H1 (cell line): Measurements from ENCODE around the gene ZNF700. TPM values are rescaled to one million over a fixed set of nuclear protein-coding genes. Genes with fewer than 3 reads are reported as not detected.
A peak's percentile ranks its signal among the peaks of the same experiment; 100 is the strongest.

ENCODE experiments used
- ATF2 ChIP-seq: IDR thresholded peaks from 2 replicates; pipeline ENCODE4 v1.6.1; 2012; ENCODE audit warnings: low read length, inconsistent platforms
- BACH1 ChIP-seq: IDR thresholded peaks from 2 replicates; pipeline ENCODE4 v1.6.1; 2012; ENCODE audit warnings: low read length, improper control_type of control experiment
- BCL11A ChIP-seq, 2 experiments: IDR thresholded peaks; one replicate each; pipeline ENCODE4 v1.6.1; 2011; ENCODE audit warnings: low read depth in 2 of 2, low read length in 2 of 2, mild to moderate bottlenecking in 2 of 2
- CBX5 ChIP-seq: fragments of 300-800, 300-1000 bp; sonication (generic); IDR thresholded peaks from 2 replicates; pipeline ENCODE4 v1.7.1; 2016; ENCODE audit warnings: antibody characterized with exemption, low read length, low read depth
- CBX8 ChIP-seq: fragments of 300-800, 300-1000 bp; sonication (generic); IDR thresholded peaks from 2 replicates; pipeline ENCODE4 v1.7.1; 2016; ENCODE audit warnings: low read depth, low read length, borderline replicate concordance
- FOSL1 ChIP-seq: IDR thresholded peaks from 2 replicates; pipeline ENCODE4 v1.6.1; 2011; ENCODE audit warnings: mild to moderate bottlenecking, low read depth, low read length, moderate library complexity; ENCODE audit not compliant: insufficient read depth
- KDM5A ChIP-seq: fragments of 200-600 bp; IDR thresholded peaks from 2 replicates; pipeline ENCODE4 v1.7.1; 2012; ENCODE audit warnings: mild to moderate bottlenecking, low read length, inconsistent platforms, mixed read lengths
- NRF1 ChIP-seq: IDR thresholded peaks from 2 replicates; pipeline ENCODE4 v1.6.1; 2011; ENCODE audit warnings: mild to moderate bottlenecking, low read depth, low read length, improper control_type of control experiment
- POU5F1 ChIP-seq: IDR thresholded peaks from 2 replicates; pipeline ENCODE4 v1.6.1; 2011; ENCODE audit warnings: low read depth, mild to moderate bottlenecking, low read length, moderate library complexity
- RAD21 ChIP-seq, 2 experiments: IDR thresholded peaks in 1 of 2; conservative IDR thresholded peaks in 1 of 2; 2 replicates each; pipeline ENCODE4 v1.6.1; 2011; ENCODE audit warnings: low read depth in 2 of 2, low read length in 2 of 2, improper control_type of control experiment in 1 of 2, inconsistent platforms in 1 of 2, mild to moderate bottlenecking in 1 of 2, moderate library complexity in 1 of 2
- RBBP5 ChIP-seq: IDR thresholded peaks from 2 replicates; pipeline ENCODE4 v1.7.1; 2012; ENCODE audit warnings: low read depth, mild to moderate bottlenecking, inconsistent platforms, low read length, moderate library complexity, borderline replicate concordance
- RNF2 ChIP-seq: fragments of 200-900, 300-1000 bp; sonication (generic); IDR thresholded peaks from 2 replicates; pipeline ENCODE4 v1.7.1; 2016; ENCODE audit warnings: borderline replicate concordance, low read depth, mild to moderate bottlenecking, antibody characterized with exemption, low read length; ENCODE audit not compliant: poor library complexity, severe bottlenecking; ENCODE audit errors: missing control alignments
- RXRA ChIP-seq: IDR thresholded peaks from 2 replicates; pipeline ENCODE4 v1.6.1; 2011; ENCODE audit warnings: low read depth, mild to moderate bottlenecking, low read length, moderate library complexity; ENCODE audit not compliant: insufficient read depth
- SAP30 ChIP-seq: fragments of 300-600 bp; sonication (generic); IDR thresholded peaks from 2 replicates; pipeline ENCODE4 v1.7.1; 2012; ENCODE audit warnings: low read length, moderate library complexity, mild to moderate bottlenecking, inconsistent platforms; ENCODE audit not compliant: insufficient read depth, insufficient replicate concordance
- SIN3A ChIP-seq, 2 experiments: IDR thresholded peaks in 1 of 2; conservative IDR thresholded peaks in 1 of 2; 2 replicates each; pipeline ENCODE4 v1.6.1; 2011 to 2012; ENCODE audit warnings: low read length in 2 of 2, improper control_type of control experiment in 1 of 2, low read depth in 1 of 2, mild to moderate bottlenecking in 1 of 2
- SIRT6 ChIP-seq: IDR thresholded peaks from one replicate; pipeline ENCODE4 v1.7.1; 2012; ENCODE audit warnings: low read length, inconsistent platforms
- SP1 ChIP-seq: IDR thresholded peaks from 2 replicates; pipeline ENCODE4 v1.6.1; 2011; ENCODE audit warnings: low read depth, low read length
- SP4 ChIP-seq: IDR thresholded peaks from 2 replicates; pipeline ENCODE4 v1.6.1; 2012; ENCODE audit warnings: low read length, inconsistent platforms
- SRF ChIP-seq: IDR thresholded peaks from 2 replicates; pipeline ENCODE4 v1.6.1; 2011; ENCODE audit warnings: mild to moderate bottlenecking, low read depth, low read length, moderate library complexity
- TAF1 ChIP-seq: IDR thresholded peaks from 2 replicates; pipeline ENCODE4 v1.6.1; 2011; ENCODE audit warnings: mild to moderate bottlenecking, low read depth, low read length
- TCF12 ChIP-seq: IDR thresholded peaks from 2 replicates; pipeline ENCODE4 v1.6.1; 2011; ENCODE audit warnings: low read depth, mild to moderate bottlenecking, low read length
- TEAD4 ChIP-seq: IDR thresholded peaks from 2 replicates; pipeline ENCODE4 v1.6.1; 2012; ENCODE audit warnings: low read depth, low read length, inconsistent platforms, mixed read lengths
- polyA plus RNA-seq, 7 experiments: library from polyadenylated mRNA; depleted of rRNA in 3 of 7; stranded (reverse) in 5 of 7; unstranded in 2 of 7; fragments of >200 nt in 5 of 7; fragments of 200-250 nt in 2 of 7; gene quantifications; 1 replicate in 5 of 7; 2 replicates in 1 of 7; 4 replicates in 1 of 7; pipeline versions ENCODE4 v1.2.1 to v1.2.3, GENCODE V29; 2011 to 2013; ENCODE audit warnings: missing spikeins in 2 of 7, mixed read lengths in 2 of 7
- total RNA-seq: library from RNA; stranded (reverse); fragmentation: NEBNext Ultra II Directional; extraction: Animal tissue kit (Norgen Biotek cat#: 25700); gene quantifications from 2 replicates; pipeline ENCODE4 v1.2.1, GENCODE V29; 2021

Gene ZNF700
- total and polyA plus RNA-seq, 2 of the 8 experiments (the other 6 are each of a cell fraction or from before 2014, with no cell fraction given), result 3.0 to 10.5 TPM

DNA sequence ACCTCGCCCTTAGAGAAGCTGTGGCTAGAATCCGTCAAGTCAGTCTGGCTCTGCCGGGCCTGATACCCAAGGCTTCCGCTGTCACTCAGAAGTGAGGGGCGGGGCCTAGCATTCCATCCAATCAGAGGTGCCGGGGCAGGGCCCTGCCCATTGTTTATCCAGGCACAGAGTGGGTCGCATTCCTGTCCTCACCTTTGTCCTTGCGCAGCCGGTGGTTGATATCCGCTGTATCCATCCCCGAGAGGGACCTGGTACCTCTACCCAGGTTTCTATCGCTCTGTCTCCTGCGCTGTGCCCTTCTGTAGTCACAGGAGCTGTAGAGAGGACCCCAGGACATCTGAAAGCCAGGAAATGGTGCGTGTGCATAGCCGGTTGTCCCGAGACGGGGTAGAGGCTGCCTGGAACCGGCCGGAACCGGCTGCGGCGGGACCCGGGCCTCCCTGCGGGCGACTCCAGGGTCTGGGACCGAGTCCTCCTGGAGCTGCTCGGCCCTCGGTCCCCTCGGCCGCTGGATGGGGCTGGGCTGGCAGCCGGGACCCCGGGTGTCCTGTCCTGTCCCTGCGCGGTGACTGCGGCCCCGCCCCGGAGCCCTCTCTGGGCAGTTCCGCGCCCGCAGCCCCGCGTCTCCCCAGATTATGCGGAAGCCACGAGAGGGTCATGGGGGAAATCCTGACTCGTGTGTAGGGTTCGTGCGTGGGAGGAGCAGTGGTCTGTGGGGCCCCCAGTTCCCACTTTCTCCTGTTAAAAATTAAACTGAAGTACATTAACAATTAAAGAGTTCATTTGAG is 40.1 kb downstream of the ZNF700 start, which contains the start of gene ZNF763 (continued):
- TF ChIP-seq RBBP5, result no peak
- no peak for TF ChIP-seq SRF
- no peak; the same call in 1 of the 2 replicates for TF ChIP-seq SP4
- peak; percentile 77 for TF ChIP-seq TEAD4
- no peak for TF ChIP-seq CBX5
- no peak; a peak in 2 of 4 replicates for TF ChIP-seq RAD21 (IDR thresholded peaks at IDR 0.05 in 1 of 2, conservative IDR thresholded peaks at IDR 0.05 in 1 of 2; ENCODE audit: low read depth in 2 of 2, low read length in 2 of 2)
- no peak for TF ChIP-seq BACH1
- no peak for TF ChIP-seq FOSL1
- peak; percentile 84 for TF ChIP-seq TAF1
- TF ChIP-seq BCL11A (IDR thresholded peaks at IDR 0.05; ENCODE audit: low read depth in 2 of 2, low read length in 2 of 2), result no peak
- TF ChIP-seq RXRA, result no peak
- no peak for TF ChIP-seq RNF2
- TF ChIP-seq SAP30, result no peak
- no peak for TF ChIP-seq KDM5A
- TF ChIP-seq SIRT6, result no peak
- TF ChIP-seq ATF2, result no peak
- TF ChIP-seq CBX8, result no peak
- TF ChIP-seq NRF1, result no peak
- no peak for TF ChIP-seq POU5F1
- no peak; a peak in 1 of 4 replicates for TF ChIP-seq SIN3A (conservative IDR thresholded peaks at IDR 0.05 in 1 of 2, IDR thresholded peaks at IDR 0.05 in 1 of 2; ENCODE audit: low read depth in 1 of 2, low read length in 2 of 2)
- TF ChIP-seq TCF12, result no peak
- no peak; the same call in 1 of the 2 replicates for TF ChIP-seq SP1
